ENCODE results near the gene SLC46A1. TPM values are rescaled to one million over a fixed set of nuclear protein-coding genes. Genes with fewer than 3 reads are reported as not detected.

Gene SLC46A1
- total and polyA plus RNA-seq, 2 of the 8 experiments (the other 6 are each of a cell fraction or from before 2014, with no cell fraction given): 5.3 to 8.7 TPM

DNA sequence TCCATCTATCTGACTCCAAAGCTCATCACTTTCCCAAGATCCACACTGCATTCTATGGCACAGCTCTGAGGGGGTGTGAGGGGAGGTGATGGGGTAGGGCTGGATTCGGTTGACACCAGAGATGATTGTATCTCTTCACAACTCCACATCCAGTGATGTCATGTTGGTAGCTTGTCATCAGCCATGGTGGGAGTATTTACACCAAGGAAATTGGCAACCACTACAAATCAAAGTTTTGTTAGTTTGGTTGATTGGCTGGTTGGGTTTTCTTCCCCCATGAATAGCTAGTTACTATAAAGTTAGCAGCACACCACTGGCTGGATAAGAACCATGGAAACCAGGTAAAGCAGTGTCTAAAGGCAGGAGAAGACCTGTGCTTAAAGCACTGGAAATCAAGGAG lies 15.0 kb downstream of the SLC46A1 start:
- H3K56ac ChIP-seq (replicated peaks; ENCODE audit: insufficient read length, low read depth, low read length): no peak overlapping the region
- no peak overlapping the region for H3K4me2 ChIP-seq (ENCODE audit: insufficient read depth in 1 of 2, low read depth in 2 of 2, low read length in 2 of 2)
- no peak overlapping the region for H2BK120ac ChIP-seq (replicated peaks; ENCODE audit: low read depth, low read length)
- H3K4me1 ChIP-seq (replicated peaks in 1 of 4; ENCODE audit: control insufficient read depth in 3 of 4, insufficient read depth in 4 of 4, low read length in 3 of 4): no peaks in the 10 kb centered on the region; a peak in 1 of 7 replicates
- no peak overlapping the region for H2BK5ac ChIP-seq (ENCODE audit: low read depth, low read length)
- H4K5ac ChIP-seq (ENCODE audit: insufficient read length, low read depth, low read length): no peak overlapping the region
- ChIA-PET CTCF (ENCODE audit: partially characterized antibody) (interaction anchor here (0.6 to 2.0 kb wide), 3 partner anchors 9 to 1435 kb away, joined by 3 to 9 read pairs (median 3); no protein-coding TSS in a partner anchor), POLR2A (ENCODE audit: partially characterized antibody) (interaction anchor here (0.6 to 12.7 kb wide), 2 partner anchors 11 to 86 kb away, joined by 3 to 135 read pairs; partner anchors contain the start of gene SLC46A1)
- H3K18ac ChIP-seq (ENCODE audit: extremely low read depth, low read length): no peak overlapping the region
- H3K36me3 ChIP-seq (ENCODE audit: control insufficient read depth in 2 of 4, insufficient read depth in 4 of 4, low read length in 3 of 4): 0 out of 8 replicates have a peak, but pooled peaks cover 0 to 3% (median 0%) of the 10 kb centered on the region in 4 experiments
- H2AK5ac ChIP-seq (ENCODE audit: low read depth, low read length): no peak overlapping the region
- no peaks in the 10 kb centered on the region for H3K79me1 ChIP-seq (ENCODE audit: low read depth, low read length)
- no peaks in the 10 kb centered on the region for H3K79me2 ChIP-seq (ENCODE audit: control insufficient read depth in 1 of 2, insufficient read depth in 2 of 2, low read length in 2 of 2)
- H4K91ac ChIP-seq (replicated peaks; ENCODE audit: insufficient read length, low read length): no peak overlapping the region
- H3K9ac ChIP-seq (replicated peaks in 1 of 4; ENCODE audit: extremely low read depth in 1 of 4, low read depth in 3 of 4, low read length in 3 of 4): no peak overlapping the region
- FAIRE-seq (no peak), DNase-seq (ENCODE audit: low read depth in 1 of 2, low spot score in 2 of 2) (no peak)
- 80% methylated on average over 1 of the region's 1 CpG; no CpG with 5 or more reads in 1 of the 2 experiments for WGBS, 2 experiments (ENCODE audit: extremely low coverage in 1 of 2, insufficient coverage in 1 of 2, insufficient read length in 1 of 2, insufficient replicate concordance in 2 of 2, low coverage in 1 of 2, low lambda C conversion rate in 2 of 2, missing lambda C conversion rate in 1 of 2)
- no peaks in the 10 kb centered on the region for H4K20me1 ChIP-seq (replicated peaks in 1 of 2; ENCODE audit: control insufficient read depth in 1 of 2, insufficient read depth in 2 of 2, low read length in 2 of 2)
- H2BK15ac ChIP-seq (ENCODE audit: low read length): no peak overlapping the region
- no peak overlapping the region for H3K4me3 ChIP-seq (ENCODE audit: extremely low read depth in 1 of 4, insufficient read depth in 2 of 4, low read depth in 3 of 4, low read length in 4 of 4)
- no peaks in the 10 kb centered on the region for H3K9me3 ChIP-seq (ENCODE audit: insufficient read depth in 2 of 2, low read depth in 1 of 2, low read length in 1 of 2)
- H2BK20ac ChIP-seq (ENCODE audit: low read length): no peak overlapping the region
- no peak for TF ChIP-seq FOSL1 (IDR thresholded peaks at IDR 0.05; ENCODE audit: insufficient read depth, low read depth, low read length)
- TF ChIP-seq RNF2 (IDR thresholded peaks at IDR 0.05; ENCODE audit: borderline replicate concordance, low read depth, low read length, missing control alignments, poor library complexity, severe bottlenecking): no peak
- TF ChIP-seq, protein P1, sequence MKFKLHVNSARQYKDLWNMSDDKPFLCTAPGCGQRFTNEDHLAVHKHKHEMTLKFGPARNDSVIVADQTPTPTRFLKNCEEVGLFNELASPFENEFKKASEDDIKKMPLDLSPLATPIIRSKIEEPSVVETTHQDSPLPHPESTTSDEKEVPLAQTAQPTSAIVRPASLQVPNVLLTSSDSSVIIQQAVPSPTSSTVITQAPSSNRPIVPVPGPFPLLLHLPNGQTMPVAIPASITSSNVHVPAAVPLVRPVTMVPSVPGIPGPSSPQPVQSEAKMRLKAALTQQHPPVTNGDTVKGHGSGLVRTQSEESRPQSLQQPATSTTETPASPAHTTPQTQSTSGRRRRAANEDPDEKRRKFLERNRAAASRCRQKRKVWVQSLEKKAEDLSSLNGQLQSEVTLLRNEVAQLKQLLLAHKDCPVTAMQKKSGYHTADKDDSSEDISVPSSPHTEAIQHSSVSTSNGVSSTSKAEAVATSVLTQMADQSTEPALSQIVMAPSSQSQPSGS (IDR thresholded peaks at IDR 0.05; ENCODE audit: low read length): no peak
- no peak for TF ChIP-seq POLR2AphosphoS5 (IDR thresholded peaks at IDR 0.05; ENCODE audit: low read depth, low read length)
- TF ChIP-seq PHF8 (conservative IDR thresholded peaks at IDR 0.05; ENCODE audit: low read depth, low read length): no peak
- H3K14ac ChIP-seq (ENCODE audit: insufficient read length): no peak overlapping the region
- no peak overlapping the region for H2BK12ac ChIP-seq (ENCODE audit: low read depth, low read length)
- no peak overlapping the region for H3K27ac ChIP-seq (ENCODE audit: low read depth, low read length)
- peaks cover 0 to 3% (median 1%) of the 10 kb centered on the region in 4 experiments; a peak in 1 of 7 replicates for H3K27me3 ChIP-seq (replicated peaks in 1 of 4; ENCODE audit: control insufficient read depth in 3 of 4, extremely low read depth in 1 of 4, insufficient read depth in 3 of 4, low read length in 3 of 4)
- H2AFZ ChIP-seq (ENCODE audit: low read length): no peak overlapping the region
- H3K23ac ChIP-seq (ENCODE audit: insufficient read length): no peak overlapping the region
- H3K4ac ChIP-seq (replicated peaks; ENCODE audit: insufficient read length, low read depth, low read length): no peak overlapping the region
- no peak overlapping the region for H4K8ac ChIP-seq (ENCODE audit: extremely low read depth, insufficient read depth, low read length)
- H3K23me2 ChIP-seq (ENCODE audit: low read depth, low read length): no peaks in the 10 kb centered on the region
